GM21381 (cell line): ENCODE results near the gene CACFD1.

Experiments
- ATAC-seq: cut with Tn5 transposase; IDR thresholded peaks from one replicate; pipeline ENCODE4 v1.9.1; 2021; ENCODE audit warnings: mild to moderate bottlenecking, moderate library complexity; ENCODE audit not compliant: unreplicated experiment

CACFD1 gene

DNA sequence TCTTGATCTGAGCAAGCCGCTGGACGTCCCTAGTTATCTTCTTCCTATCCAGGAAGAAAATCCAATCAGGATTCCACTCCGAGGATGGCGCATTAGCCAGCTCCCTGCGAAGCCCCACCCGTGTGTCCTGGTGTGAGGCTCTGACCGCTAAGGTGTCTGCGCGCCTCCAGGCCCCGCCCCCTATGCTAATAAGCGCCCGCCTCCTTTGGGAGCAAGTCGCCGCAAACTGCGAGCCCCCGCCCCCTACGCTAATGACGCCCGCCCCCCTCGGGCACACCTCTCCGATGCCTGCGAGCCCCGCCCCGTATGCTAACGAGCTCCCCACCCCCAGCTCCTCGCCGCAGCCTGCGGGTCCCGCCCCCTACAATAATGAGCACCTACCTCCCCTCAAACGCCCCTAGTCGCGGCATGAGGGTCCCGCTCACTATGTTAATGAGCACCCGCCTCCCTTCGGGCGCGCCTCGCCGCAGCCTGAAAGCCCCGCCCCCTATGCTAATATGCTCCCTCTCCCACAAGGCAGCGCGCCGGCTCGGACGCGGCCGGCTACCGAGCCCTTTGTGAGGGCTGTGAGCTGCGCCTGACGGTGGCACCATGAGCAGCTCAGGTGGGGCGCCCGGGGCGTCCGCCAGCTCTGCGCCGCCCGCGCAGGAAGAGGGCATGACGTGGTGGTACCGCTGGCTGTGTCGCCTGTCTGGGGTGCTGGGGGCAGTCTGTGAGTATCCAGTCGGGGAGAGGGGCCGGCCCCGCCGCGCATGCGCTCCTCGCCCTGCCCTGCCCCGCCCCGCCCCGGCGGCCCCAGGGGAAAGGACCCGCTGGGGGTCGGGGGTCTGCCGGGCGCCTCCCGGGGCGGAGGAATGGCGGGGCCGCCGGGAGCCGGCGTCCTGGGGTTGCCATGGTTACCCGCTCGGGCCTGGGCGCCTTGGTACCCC, at the start of gene CACFD1:
Gene CACFD1 (plus strand): TSS at position 503 of the 929 bp plus-strand sequence. CDS start 89 bp downstream, at position 592.
- ATAC-seq = peak; percentile 75

DNA sequence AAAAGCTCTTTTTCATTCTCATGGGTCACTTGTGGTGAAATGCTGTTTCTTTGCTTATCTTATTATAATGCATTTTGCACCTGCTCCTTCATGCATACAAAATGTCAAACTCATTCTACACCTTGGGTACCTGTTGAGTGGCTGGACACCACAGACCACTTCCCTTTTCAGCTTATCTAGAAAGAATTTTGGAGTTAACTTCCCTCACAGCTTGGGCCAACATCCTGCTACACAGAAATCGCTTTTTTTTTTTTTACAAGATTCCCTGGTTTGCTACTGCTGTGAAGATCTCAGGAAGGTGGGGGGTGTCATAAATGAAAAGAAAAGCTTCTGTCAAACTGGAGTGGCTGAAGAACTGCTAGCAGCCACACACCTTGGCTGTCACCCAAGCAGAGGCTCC, 44.6 kb upstream of the CACFD1 start:
- ATAC-seq = no peak

DNA sequence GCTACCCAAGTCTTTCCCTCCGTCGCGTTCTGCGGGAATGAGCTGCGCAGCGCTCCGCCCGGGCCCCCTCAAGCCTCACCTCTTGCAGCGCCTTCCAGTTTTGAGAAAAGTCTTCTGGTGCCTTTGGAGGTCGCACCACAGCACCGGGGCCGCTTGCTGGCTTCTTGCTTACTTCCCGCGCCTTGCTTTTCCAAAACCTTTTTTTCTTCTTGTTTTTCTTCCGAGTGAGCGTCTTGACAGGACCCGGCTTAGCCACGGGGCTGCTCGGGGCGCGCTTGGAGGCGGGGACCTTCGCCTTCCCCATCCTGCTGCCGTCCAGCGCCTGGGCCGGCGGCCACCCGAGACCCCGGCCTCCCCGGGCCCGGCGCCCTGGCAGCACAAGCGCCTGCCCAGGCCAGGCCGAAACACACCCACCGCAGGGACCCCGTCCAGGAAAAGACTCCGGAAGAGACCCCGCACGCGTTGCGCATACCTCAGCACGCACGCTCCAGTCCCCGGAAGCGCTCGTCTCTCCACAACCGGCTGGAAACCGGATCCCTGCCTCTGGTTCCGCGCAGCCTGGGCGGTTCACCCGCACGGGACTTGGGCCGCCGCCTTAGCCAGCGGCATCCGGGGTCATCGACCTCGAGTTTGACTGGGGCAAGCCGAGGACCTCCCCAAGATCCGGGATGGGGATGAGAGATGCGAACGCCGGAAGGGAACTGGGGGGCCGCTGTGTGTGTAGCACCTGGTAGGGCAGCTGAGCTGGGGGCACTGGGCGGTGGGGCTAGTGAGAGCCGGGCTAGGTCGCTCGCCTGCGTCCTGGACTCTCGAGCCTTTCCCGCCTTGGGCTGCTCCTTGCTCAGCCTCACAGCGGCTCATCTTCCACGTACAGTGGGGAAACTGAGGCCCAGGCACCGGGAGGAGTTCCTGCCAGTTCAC, 42.0 kb upstream of the CACFD1 start, which contains the start of gene REXO4:
Gene REXO4 (minus strand): TSS at position 470 of the 921 bp plus-strand sequence. CDS start 166 bp downstream, at position 304.
- peak; percentile 79 for ATAC-seq

DNA sequence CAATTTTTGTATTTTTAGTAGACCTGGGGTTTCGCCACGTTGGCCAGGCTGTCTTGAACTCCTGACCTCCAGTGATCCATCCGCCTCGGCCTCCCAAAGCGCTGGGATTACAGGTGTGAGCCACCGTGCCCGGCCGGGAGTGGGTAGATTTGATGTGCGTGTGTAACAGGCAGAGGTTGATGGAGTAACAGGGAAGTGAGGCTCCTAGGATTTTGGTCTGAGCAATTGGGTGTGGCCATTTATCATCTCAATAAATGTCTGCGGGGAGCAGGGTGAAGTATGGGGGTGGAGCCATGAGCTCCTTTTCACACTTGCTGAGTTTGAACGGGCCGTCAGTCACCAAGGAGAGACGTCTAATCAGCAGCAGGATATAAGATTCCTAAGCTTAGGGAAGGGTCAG, 40.8 kb upstream of the CACFD1 start:
- no peak for ATAC-seq

DNA sequence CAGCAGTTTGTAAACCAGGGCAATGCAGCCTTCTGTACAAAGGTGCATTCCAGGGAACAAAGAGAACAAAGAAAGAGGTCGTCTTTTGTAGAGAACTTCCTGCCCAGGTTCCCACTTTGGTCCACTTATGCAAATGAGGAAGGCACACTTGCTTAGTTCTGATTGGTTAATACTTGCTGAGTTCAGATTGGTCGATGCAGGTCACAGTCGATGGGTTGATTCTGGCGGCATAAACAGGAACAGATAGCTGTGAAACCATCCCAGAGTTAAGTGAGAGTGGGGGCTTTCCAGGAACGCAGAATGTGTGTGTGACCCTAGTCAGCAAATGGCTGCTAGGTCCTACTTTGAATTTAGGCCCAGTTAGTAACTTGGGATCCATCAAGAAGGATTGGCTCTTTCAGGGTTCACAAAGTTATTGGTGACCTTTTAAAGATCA, 39.4 kb upstream of the CACFD1 start:
- no peak for ATAC-seq

DNA sequence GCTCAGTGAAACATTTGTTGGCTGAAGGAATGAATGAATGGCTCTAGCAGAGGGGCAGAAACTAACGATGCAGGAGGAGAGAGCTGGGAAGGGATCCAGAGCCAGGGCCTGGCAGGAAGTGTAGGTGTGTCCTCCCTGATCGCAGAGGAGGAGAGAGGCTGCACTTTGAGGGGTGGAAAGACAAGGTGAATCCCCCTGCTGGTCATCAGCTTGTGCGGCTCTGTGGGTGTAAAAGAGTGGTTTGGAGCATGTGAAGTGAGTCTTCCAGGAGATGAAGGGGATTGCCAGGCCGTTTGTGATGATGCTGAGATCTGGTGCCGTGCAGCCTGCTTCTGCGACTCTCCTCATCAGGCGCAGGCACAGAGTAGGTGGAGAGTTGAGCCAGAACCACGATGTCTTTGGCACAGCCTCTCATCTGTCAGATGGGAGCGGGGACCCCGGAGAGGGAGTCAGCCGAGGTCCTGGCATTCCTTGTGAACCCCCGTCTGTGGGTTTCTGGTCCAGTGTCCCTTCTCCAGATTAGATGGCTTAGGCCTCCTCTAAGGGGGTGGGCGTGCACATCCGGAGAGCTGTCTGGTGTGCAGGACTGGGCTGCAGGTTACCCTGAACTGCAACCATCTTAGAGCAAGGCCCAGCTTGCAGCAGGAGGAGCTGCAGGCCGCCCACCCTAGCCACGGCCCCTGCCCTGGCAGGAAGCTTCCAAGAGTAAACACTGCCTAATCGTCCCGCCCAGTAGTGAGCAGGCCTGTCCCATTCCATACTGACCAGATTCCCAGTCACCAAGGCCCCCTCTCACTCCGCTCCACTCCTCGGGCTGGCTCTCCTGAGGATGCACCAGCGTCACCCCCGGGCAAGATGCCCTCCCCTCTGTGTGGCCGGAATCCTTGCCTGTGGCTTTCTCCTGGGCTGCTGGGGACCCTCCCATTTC, 37.9 kb upstream of the CACFD1 start, which contains the start of gene ADAMTS13:
Gene ADAMTS13 (plus strand): TSS at position 753 of the 928 bp plus-strand sequence. CDS start 77 bp downstream, at position 830.
- ATAC-seq = no peak

DNA sequence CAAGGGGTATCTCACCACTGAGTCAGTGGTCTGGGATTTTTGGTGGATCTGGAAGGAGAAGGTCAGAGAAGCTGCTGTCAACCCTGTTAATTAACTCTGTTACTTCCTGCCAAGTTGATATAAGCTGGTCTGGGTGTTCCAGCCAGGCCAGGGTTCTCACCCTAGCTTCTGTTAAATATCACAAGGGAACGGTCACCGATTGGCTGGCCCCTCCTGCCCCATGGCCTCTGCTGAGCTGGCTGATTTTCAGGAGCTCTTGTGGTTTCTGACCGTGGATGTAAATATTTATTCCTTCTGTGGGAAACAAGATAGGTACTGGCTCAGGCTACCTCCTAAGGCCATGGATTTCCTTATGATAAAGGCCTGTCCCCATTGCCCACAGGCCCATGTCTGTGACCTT, 36.6 kb upstream of the CACFD1 start:
- ATAC-seq = no peak

DNA sequence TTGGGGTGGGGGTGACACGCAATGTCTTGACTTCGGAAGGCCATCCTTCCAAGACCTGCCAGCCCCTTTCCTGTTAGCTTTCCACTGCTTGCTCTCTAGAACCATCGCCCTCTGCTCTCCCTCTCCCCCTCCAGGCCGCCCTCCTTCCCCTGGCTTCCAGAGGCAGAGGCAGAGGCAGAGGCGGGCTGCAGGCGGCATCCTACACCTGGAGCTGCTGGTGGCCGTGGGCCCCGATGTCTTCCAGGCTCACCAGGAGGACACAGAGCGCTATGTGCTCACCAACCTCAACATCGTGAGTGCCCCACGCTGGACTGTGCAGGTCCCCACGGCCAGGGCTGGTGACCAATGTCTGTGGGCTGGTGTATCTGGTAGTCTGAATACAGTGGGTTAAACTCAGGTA, 35.6 kb upstream of the CACFD1 start:
- ATAC-seq = no peak

DNA sequence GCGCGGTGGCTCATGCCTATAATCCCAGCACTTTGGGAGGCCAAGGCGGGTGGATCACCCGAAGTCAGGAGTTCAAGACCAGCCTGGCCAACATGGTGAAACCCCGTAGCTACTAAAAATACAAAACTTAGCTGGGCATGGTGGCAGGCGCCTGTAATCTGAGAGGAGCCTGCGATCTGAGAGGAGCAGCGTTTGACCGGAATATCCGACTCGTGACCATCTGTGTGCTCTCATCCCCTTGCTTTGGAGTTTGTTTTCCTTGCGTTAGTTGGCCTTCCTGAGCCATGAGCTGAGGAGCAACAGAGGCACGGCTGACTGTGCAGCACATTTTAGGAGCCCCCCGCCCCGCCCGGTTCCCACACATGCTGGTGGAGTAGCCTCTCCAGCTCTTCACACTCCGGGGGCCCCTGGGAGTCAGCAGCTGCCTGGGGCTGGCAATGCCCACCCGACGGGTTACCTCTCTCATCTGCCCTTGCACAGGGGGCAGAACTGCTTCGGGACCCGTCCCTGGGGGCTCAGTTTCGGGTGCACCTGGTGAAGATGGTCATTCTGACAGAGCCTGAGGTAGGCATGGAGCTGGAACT, 34.6 kb upstream of the CACFD1 start:
- no peak for ATAC-seq

DNA sequence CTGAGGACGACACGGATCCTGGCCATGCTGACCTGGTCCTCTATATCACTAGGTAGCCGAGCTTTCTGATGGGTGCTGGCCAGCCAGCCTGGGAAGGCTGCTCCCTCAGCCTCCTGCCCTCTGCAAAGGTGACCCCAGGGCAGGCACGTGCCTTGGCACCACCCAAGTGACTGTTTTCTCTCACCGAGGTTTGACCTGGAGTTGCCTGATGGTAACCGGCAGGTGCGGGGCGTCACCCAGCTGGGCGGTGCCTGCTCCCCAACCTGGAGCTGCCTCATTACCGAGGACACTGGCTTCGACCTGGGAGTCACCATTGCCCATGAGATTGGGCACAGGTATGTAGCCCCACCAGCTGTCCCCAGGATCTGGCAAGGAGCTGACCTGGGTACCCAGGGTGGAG, 33.8 kb upstream of the CACFD1 start:
- no peak for ATAC-seq

DNA sequence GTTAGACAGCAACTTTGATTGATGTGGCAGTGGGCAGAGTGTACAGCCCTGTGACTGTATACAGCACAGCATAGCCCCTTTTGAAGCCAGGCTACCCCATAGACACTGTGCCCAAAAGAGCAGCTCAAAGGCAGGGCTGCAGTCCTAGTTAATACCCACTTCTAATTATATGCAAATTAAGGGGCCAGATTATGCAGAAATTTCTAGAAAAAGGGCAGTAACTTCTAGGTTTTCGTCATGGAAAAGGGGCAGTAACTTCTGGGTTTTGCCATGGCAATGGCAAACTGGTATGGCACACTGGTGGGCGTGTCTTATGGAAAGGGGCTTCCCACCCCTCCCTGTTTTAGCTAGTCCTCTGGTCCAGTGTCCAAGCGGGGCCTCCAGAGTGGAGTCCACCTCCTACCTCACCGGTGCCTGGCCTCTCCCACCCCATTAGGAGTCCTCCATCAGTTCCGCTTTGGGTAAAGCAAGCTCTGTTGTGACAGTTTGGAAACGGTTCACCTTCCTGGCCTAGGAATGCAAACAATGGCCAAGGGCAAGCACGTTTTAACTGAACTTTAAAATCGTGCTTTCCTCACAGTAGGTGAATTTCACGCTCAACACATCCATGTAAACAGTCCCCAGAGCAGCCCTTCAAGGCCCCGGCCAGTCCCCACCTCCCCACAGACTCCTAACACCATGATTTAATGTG, 32.0 kb upstream of the CACFD1 start:
- ATAC-seq = no peak

DNA sequence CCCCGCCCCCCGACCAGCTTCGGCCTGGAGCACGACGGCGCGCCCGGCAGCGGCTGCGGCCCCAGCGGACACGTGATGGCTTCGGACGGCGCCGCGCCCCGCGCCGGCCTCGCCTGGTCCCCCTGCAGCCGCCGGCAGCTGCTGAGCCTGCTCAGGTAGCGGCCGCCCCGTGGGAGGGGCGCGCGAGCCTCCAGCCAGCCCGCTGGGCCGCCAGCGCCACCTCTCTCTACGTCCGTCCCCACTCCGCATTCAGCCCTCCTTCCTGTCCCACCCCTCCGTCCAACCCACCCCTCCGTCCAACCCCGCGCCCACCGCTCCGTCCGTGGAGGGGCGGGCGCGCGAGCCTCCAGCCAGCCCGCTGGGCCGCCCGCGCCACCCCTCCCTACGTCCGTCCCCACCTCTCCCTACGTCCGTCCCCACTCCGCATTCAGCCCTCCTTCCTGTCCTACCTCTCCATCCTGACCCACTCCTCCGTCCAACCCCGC, 31.1 kb upstream of the CACFD1 start:
- ATAC-seq = no peak

DNA sequence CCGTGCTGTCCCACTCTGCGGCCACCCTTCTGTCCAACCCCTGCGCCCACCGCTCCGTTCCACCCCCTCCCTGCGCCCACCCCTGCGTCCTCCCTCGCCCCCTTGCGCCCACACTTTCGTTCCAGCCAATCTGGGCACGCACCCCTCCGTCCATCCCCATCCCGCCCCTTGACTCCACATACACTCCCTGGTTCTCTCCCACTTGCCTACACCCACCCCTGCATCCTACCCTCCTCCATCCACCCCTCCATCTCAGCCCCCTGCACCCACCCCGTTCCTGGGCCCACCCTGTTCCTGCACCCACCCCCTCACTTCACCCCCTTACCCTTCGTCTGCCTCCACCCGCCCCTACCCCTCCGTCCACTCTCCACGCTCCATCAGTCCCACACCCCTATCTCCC, 30.6 kb upstream of the CACFD1 start:
- no peak for ATAC-seq

DNA sequence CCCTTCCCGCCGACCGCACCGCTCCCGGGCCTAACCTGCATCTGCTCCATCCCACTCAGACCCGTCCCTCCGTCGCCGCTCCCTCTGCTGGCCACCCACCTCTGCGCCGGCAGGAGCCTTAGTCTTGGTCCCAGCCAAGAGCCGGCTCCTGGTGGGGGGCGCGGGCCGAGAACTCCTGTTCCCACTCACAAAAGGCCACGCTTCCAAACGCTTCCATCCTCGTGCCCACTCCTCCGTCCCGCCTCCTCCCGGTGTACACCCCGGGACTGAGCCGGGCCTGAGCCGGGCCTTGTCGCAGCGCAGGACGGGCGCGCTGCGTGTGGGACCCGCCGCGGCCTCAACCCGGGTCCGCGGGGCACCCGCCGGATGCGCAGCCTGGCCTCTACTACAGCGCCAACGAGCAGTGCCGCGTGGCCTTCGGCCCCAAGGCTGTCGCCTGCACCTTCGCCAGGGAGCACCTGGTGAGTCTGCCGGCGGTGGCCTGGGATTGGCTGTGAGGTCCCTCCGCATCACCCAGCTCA, 30.1 kb upstream of the CACFD1 start:
- ATAC-seq = no peak

DNA sequence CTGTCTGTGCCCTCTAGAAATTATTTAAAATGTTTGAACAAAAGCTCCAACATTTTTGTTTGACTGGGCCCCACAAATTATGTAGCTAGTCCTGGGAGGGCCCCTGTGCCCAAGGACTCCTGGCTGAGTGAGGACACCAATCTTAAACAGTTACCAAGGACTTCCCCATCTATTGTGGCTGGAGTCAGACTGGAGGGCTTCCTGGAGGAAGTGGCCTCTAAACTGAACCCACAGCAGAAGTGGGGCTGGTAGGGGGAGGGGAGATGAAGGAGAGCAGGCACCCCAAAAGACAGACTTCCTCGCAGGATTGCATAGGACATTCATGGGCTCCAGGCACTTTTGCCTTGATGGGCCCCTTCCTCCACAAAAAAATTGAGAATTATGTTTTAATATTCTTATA, 29.5 kb upstream of the CACFD1 start:
- no peak for ATAC-seq

DNA sequence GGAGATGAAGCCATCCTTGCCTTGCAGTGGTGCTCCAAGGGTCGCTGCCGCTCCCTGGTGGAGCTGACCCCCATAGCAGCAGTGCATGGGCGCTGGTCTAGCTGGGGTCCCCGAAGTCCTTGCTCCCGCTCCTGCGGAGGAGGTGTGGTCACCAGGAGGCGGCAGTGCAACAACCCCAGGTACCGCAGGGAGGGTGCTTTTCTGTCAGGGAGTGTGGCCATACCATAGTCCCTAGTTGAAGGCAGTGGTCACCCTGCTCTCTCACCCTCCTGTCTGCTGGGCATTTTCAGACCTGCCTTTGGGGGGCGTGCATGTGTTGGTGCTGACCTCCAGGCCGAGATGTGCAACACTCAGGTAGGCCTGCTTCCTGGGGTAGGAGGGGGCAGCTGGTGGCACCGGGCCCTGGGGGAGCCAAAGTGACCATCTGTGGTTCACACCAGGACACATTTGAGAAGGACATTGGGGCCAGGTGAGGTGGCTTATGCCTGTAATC, 26.4 kb upstream of the CACFD1 start:
- no peak for ATAC-seq

DNA sequence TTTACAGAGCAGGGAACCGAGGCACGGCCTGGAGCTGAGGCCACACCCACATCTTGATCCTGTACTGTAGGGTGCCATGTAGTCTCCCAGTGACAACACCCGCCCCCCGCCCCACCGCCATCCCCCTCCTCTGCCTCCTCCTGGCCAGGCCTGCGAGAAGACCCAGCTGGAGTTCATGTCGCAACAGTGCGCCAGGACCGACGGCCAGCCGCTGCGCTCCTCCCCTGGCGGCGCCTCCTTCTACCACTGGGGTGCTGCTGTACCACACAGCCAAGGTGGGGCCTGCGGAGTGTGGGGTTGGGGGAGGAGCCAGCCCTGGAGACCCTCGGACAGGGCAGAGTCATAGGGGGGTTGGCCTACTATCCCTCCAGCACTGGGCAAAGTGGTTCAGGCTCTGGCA, 23.1 kb upstream of the CACFD1 start:
- ATAC-seq = no peak

DNA sequence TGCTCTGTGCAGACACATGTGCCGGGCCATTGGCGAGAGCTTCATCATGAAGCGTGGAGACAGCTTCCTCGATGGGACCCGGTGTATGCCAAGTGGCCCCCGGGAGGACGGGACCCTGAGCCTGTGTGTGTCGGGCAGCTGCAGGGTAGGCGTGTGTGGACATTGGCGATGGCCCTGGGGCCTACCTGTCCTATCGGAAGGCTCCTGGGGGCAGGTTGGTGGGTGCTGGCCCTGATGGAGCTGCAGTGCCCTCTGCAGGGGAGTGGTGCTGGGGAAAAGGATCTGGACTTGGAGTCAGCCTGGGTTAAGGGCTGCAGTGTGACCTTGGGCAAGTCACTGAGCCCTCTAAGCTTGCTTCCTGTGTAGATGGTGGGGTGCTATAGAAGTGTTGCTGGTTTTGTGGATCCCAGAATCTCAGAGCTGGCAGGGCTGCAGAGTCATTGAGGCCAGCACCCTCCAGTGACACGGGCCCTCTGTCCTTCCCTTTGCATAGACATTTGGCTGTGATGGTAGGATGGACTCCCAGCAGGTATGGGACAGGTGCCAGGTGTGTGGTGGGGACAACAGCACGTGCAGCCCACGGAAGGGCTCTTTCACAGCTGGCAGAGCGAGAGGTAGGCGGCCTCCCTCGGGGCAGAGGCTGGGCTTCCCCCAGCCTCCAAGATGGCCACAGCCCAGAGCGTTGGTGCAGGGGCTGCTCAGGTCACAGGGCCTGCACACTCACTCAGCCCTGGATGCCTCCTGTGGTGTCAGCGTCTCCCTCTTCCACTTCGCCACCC, 21.8 kb upstream of the CACFD1 start:
- no peak for ATAC-seq
